Neuronal stem cell (in vitro differentiated cells): Measurements from ENCODE around the gene SAMD15.

ENCODE experiments used
- DNase-seq: peaks from one replicate; pipeline ENCODE4 v3.0.0-alpha.2; 2013; ENCODE audit warnings: low spot score
- H2AFZ ChIP-seq: one replicate; pipeline ENCODE4 v1.6.1; 2013; ENCODE audit warnings: mild to moderate bottlenecking, low read length, inconsistent platforms
- H2AK5ac ChIP-seq: 2 replicates; pipeline ENCODE4 v1.6.1; 2013; ENCODE audit warnings: low read depth, mild to moderate bottlenecking, inconsistent platforms, low read length, moderate library complexity, mixed read lengths
- H2BK120ac ChIP-seq: 2 replicates; pipeline ENCODE4 v1.6.1; 2013; ENCODE audit warnings: low read depth, mild to moderate bottlenecking, inconsistent platforms, low read length, moderate library complexity, mixed read lengths
- H2BK12ac ChIP-seq: one replicate; pipeline ENCODE4 v1.6.1; 2013; ENCODE audit warnings: low read length, inconsistent platforms
- H2BK15ac ChIP-seq: 2 replicates; pipeline ENCODE4 v1.6.1; 2013; ENCODE audit warnings: mild to moderate bottlenecking, low read length, inconsistent platforms, mixed read lengths
- H2BK5ac ChIP-seq: one replicate; pipeline ENCODE4 v1.6.1; 2013; ENCODE audit warnings: inconsistent platforms, mild to moderate bottlenecking, low read length, moderate library complexity
- H3K14ac ChIP-seq: one replicate; pipeline ENCODE4 v1.6.1; 2013; ENCODE audit warnings: low read length, inconsistent platforms
- H3K18ac ChIP-seq: 2 replicates; pipeline ENCODE4 v1.6.1; 2013; ENCODE audit warnings: low read length, inconsistent platforms
- H3K23ac ChIP-seq: 2 replicates; pipeline ENCODE4 v1.6.1; 2013; ENCODE audit warnings: low read depth, mild to moderate bottlenecking, mixed read lengths, low read length, inconsistent platforms; ENCODE audit not compliant: poor library complexity
- H3K27ac ChIP-seq: replicated peaks from 3 replicates; pipeline ENCODE4 v1.5.1; 2013; ENCODE audit warnings: low read length, inconsistent platforms
- H3K27me3 ChIP-seq, 3 experiments: 2 replicates each; pipeline ENCODE4 v1.6.1; 2013; ENCODE audit warnings: low read length in 3 of 3, mild to moderate bottlenecking in 2 of 3, inconsistent platforms in 1 of 3, low read depth in 1 of 3, mixed read lengths in 1 of 3, moderate library complexity in 1 of 3; ENCODE audit not compliant: control insufficient read depth in 3 of 3, insufficient read depth in 3 of 3
- H3K36me3 ChIP-seq, 2 donors: replicated peaks in 1 of 2; 2 replicates each; pipeline ENCODE4 v1.6.1; 2013; ENCODE audit warnings: low read length in 2 of 2; ENCODE audit not compliant: control insufficient read depth in 2 of 2, insufficient read depth in 2 of 2
- H3K4ac ChIP-seq: 2 replicates; pipeline ENCODE4 v1.6.1; 2013; ENCODE audit warnings: inconsistent platforms, mild to moderate bottlenecking, low read length, moderate library complexity
- H3K4me1 ChIP-seq, 2 donors: 1 replicate in 1 of 2; 2 replicates in 1 of 2; pipeline ENCODE4 v1.6.1; 2013; ENCODE audit warnings: low read length in 2 of 2, low read depth in 1 of 2; ENCODE audit not compliant: control insufficient read depth in 2 of 2, insufficient read depth in 1 of 2
- H3K4me2 ChIP-seq: one replicate; pipeline ENCODE4 v1.6.1; 2013; ENCODE audit warnings: mild to moderate bottlenecking, low read length, inconsistent platforms; ENCODE audit not compliant: insufficient read depth, poor library complexity, severe bottlenecking
- H3K4me3 ChIP-seq, 2 donors: 2 replicates each; pipeline ENCODE4 v1.5.1; 2013; ENCODE audit warnings: low read length in 2 of 2, mild to moderate bottlenecking in 2 of 2, inconsistent platforms in 1 of 2, moderate library complexity in 1 of 2
- H3K79me1 ChIP-seq: one replicate; pipeline ENCODE4 v1.6.1; 2013; ENCODE audit warnings: low read depth, mild to moderate bottlenecking, inconsistent platforms, low read length, moderate library complexity
- H3K9ac ChIP-seq: one replicate; pipeline ENCODE4 v1.6.1; 2013; ENCODE audit warnings: mild to moderate bottlenecking, low read depth, low read length, inconsistent platforms; ENCODE audit not compliant: poor library complexity
- H3K9me3 ChIP-seq, 2 donors: replicated peaks in 1 of 2; 2 replicates each; pipeline versions ENCODE3 to v1.6.1; 2013; ENCODE audit warnings: low read length in 2 of 2, mild to moderate bottlenecking in 2 of 2, inconsistent platforms in 1 of 2, low read depth in 1 of 2, mixed read lengths in 1 of 2, moderate library complexity in 1 of 2; ENCODE audit not compliant: control insufficient read depth in 2 of 2, insufficient read depth in 1 of 2
- H4K8ac ChIP-seq: one replicate; pipeline ENCODE4 v1.6.1; 2013; ENCODE audit warnings: low read depth, mild to moderate bottlenecking, inconsistent platforms, low read length, moderate library complexity
- H4K91ac ChIP-seq: one replicate; pipeline ENCODE4 v1.6.1; 2013; ENCODE audit warnings: low read length, low read depth, mild to moderate bottlenecking, inconsistent platforms; ENCODE audit not compliant: poor library complexity
- WGBS, 2 donors: extraction: QIAGEN DNeasy Blood & Tissue Kit; methylation state at CpG; one replicate each; pipeline ENCODE4 v1.1.7; 2013; ENCODE audit warnings: missing lambda C conversion rate in 2 of 2, mixed read lengths in 1 of 2; ENCODE audit not compliant: insufficient read length in 2 of 2, insufficient replicate concordance in 1 of 2; ENCODE audit errors: extremely low coverage in 2 of 2; 5-methylcytosine and 5-hydroxymethylcytosine counted together

The SAMD15 gene

DNA sequence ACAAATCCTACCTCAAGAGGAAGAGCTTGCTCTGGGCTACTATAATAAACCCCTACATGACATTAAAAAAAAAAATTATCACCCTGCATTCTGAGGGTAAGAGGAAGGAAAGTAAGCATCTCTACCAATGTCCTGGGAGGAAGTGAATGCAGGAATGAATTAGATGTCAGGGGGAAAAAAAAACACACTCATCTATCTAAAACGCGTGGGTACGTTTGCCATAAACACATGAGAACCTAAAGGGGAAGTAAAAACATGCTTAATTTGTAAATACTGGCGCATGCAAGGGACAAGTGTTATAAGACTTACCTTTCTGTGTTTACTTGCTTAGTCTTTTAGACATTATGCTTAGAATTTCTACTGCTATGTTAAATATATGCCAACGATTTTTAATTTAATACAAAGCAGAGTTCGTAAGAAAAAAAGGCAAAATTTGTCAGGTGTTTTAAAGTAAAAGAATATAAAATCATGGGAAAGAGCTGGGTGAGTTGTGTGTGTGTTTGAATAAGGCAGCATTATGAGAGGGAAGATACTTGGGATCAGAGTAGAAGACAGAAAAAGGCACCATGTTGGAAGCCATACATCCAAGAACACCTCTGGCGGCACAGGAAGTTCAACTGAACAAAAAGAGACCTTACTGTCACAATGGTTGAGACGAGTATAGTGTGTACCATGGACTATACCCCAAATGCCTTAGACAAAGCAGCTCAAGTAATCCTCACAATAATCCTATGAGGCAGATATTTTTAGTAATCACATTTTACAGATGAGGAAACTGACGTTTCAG lies 1.8 kb upstream of the SAMD15 start:
- Histone ChIP-seq H4K8ac (no peak overlapping the region), H2AK5ac (no peak overlapping the region), H3K79me1 (peaks cover 3% of the 10 kb centered on the region), H3K18ac (no peak overlapping the region), H3K14ac (no peak overlapping the region), H2BK120ac (no peak overlapping the region), H3K9me3 (no peaks in the 10 kb centered on the region), H3K36me3 (peaks cover 0 to 3% of the 10 kb centered on the region in 2 donors), H3K23ac (no peak overlapping the region), H3K4me2 (no peak overlapping the region), H3K4me1 (peaks cover 10 to 23% of the 10 kb centered on the region in 2 donors), H3K4me3 (peak overlapping the region in 1 of 2 donors; percentile 90), H4K91ac (no peak overlapping the region), H3K9ac (no peak overlapping the region), H3K27ac (no peak overlapping the region), H3K4ac (no peak overlapping the region), H3K27me3 (no peaks in the 10 kb centered on the region), H2BK5ac (no peak overlapping the region), H2BK12ac (no peak overlapping the region), H2AFZ (peak overlapping the region; percentile 97), H2BK15ac (no peak overlapping the region)
- WGBS, 2 donors, result no CpG with 5 or more reads among the region's 9 CpGs
- no peak for DNase-seq

DNA sequence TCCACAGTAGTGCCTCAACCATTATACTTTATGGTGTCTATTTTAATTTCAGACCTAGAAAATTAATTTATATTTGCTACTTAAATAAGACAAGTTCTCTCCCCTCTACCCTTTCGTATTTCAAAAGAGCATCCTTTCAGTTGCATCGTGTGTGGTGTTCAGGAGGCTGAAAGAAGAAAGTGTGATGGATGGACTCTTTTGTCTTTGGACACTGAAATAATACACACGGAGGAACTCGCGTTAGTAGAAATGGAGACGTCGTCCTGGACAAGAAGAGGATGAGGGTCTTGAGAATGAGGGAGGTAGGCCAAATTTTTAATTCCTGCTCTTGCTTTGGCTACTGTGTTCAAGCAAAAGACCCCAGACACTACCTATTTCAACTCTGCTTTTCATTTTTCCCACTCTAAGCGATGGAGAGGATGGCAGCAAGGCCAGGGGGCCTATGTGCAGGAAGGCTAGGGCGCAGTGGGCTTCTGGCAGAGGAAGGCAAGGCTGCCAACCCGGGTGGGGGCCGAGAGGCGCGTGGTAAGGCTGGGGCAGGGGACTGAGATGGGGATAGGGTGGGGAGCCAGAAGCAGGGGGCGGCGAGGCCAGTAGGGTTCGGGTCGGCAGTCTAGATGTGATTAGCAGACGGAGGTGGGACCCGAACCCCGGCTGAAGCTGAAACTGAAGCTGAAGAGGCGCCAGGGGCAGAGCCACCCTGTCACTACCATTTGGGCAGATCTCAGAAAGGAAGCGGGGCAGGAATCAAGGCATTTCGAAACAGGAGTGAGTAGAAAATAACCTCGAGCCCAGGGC lies 1.0 kb upstream of the SAMD15 start:
- Histone ChIP-seq H2BK12ac (no peak overlapping the region), H3K4me1 (peaks cover 10 to 23% of the 10 kb centered on the region in 2 donors), H3K36me3 (peaks cover 0 to 3% of the 10 kb centered on the region in 2 donors), H3K27me3 (no peaks in the 10 kb centered on the region), H3K4me2 (peak overlapping the region; percentile 65), H2AK5ac (no peak overlapping the region), H3K18ac (peak overlapping the region; percentile 92), H3K14ac (no peak overlapping the region), H4K8ac (no peak overlapping the region), H3K9me3 (no peaks in the 10 kb centered on the region), H3K27ac (peak overlapping the region; percentile 54), H4K91ac (no peak overlapping the region), H3K79me1 (peaks cover 3% of the 10 kb centered on the region), H2BK15ac (no peak overlapping the region), H2AFZ (peak overlapping the region; percentile 97), H3K4ac (no peak overlapping the region), H3K23ac (peak overlapping the region; percentile 3), H3K4me3 (peak overlapping the region; percentile 90 to 97), H2BK5ac (peak overlapping the region; percentile 91), H2BK120ac (no peak overlapping the region), H3K9ac (peak overlapping the region; percentile 90)
- DNase-seq, result peak; percentile 14
- WGBS, 2 donors, result no CpG with 5 or more reads among the region's 24 CpGs

DNA sequence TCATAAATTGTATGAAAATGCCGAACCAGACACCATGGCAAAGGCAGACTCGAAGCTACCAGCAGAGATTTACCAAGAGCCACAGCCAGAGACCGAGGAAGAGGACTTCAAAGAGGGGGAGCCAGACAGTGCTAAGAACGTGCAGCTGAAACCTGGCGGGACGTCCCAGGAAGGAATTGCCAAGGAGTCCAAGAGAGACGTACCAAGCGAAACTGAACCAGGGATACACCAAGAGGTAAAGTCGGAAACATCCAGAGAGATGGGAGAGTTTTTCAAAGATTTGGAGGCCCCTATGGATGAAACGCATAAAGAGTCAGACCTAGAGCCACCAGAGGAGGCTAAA lies 294 bp downstream of the SAMD15 start:
- Histone ChIP-seq H2BK12ac (no peak overlapping the region), H3K27ac (no peak overlapping the region), H3K4me2 (peak overlapping the region; percentile 63), H3K4me3 (peak overlapping the region; percentile 90 to 97), H3K23ac (no peak overlapping the region), H2AFZ (peak overlapping the region; percentile 97), H3K4me1 (peaks cover 9 to 13% of the 10 kb centered on the region in 2 donors), H3K36me3 (peaks cover 0 to 3% of the 10 kb centered on the region in 2 donors), H2BK15ac (no peak overlapping the region), H3K79me1 (peaks cover 3% of the 10 kb centered on the region), H3K9ac (no peak overlapping the region), H4K91ac (no peak overlapping the region), H2AK5ac (no peak overlapping the region), H3K18ac (no peak overlapping the region), H4K8ac (no peak overlapping the region), H3K9me3 (no peaks in the 10 kb centered on the region), H2BK5ac (no peak overlapping the region), H3K4ac (no peak overlapping the region), H3K14ac (no peak overlapping the region), H2BK120ac (no peak overlapping the region), H3K27me3 (no peaks in the 10 kb centered on the region)
- no peak for DNase-seq
- no CpG with 5 or more reads among the region's 10 CpGs for WGBS, 2 donors

DNA sequence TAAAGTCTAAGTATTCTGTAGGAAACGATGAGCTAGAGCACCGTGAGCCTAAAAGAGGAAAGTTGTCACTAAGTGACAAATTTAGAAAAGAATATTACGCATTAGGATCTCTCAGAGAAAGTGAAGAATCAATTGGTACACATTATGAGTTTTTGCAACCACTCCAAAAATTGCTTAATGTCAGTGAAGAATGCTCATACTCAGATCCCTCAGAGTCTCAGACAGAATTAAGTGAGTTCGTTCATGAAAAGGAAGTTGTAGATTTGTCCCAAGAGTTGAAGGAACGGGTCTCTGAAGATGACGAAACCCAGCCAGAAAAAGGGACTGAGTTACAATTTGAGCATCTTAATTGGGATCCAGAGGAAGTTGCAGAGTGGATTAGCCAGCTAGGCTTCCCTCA lies 1.5 kb downstream of the SAMD15 start:
- H3K4me2 ChIP-seq, result no peak overlapping the region
- no peak overlapping the region for H3K4ac ChIP-seq
- no peaks in the 10 kb centered on the region for H3K27me3 ChIP-seq
- H3K36me3 ChIP-seq, result peaks cover 0 to 3% of the 10 kb centered on the region in 2 donors
- no peak overlapping the region for H2BK12ac ChIP-seq
- no peak overlapping the region for H3K9ac ChIP-seq
- H3K18ac ChIP-seq, result no peak overlapping the region
- H3K27ac ChIP-seq, result no peak overlapping the region
- no peak for DNase-seq
- H4K8ac ChIP-seq, result no peak overlapping the region
- no peak overlapping the region for H3K14ac ChIP-seq
- H3K4me3 ChIP-seq, result no peak overlapping the region
- H3K23ac ChIP-seq, result no peak overlapping the region
- no peak overlapping the region for H2BK15ac ChIP-seq
- H3K79me1 ChIP-seq, result peaks cover 3% of the 10 kb centered on the region
- no peaks in the 10 kb centered on the region for H3K9me3 ChIP-seq
- H3K4me1 ChIP-seq, result peaks cover 9 to 11% of the 10 kb centered on the region in 2 donors
- H2AK5ac ChIP-seq, result no peak overlapping the region
- H2BK120ac ChIP-seq, result no peak overlapping the region
- no CpG with 5 or more reads among the region's 6 CpGs for WGBS, 2 donors
- no peak overlapping the region for H2BK5ac ChIP-seq
- no peak overlapping the region for H2AFZ ChIP-seq
- H4K91ac ChIP-seq, result no peak overlapping the region
